ENCODE measurements around the gene PDSS1.
"Not testable (repeated sequence)": the region's sequence is repeated elsewhere in the genome, so short reads cannot be mapped to it uniquely, and the experiment has no call there.

Gene PDSS1

GRCh38 chr10:26780106-26780792 is 82.7 kb downstream of the PDSS1 start:
- Histone ChIP-seq H3K36me3 (ENCODE audit: control insufficient read depth in 1 of 2, insufficient read depth in 2 of 2, low read length in 2 of 2) (no peaks in the 10 kb centered on the region), H3K9me3 (ENCODE audit: control insufficient read depth in 1 of 2, low read length in 2 of 2) (no peaks in the 10 kb centered on the region), H3K27ac (ENCODE audit: low read length) (no peak overlapping the region), H3K27me3 (ENCODE audit: low read depth, low read length) (no peaks in the 10 kb centered on the region), H3K4me3 (ENCODE audit: low read depth in 1 of 2, low read length in 2 of 2) (no peak overlapping the region), H3K4me1 (ENCODE audit: control insufficient read depth in 1 of 2, insufficient read depth in 2 of 2, low read length in 2 of 2) (peaks cover 7 to 17% of the 10 kb centered on the region in 2 donors)

GRCh38 chr10:26780793-26781601 is 83.5 kb downstream of the PDSS1 start:
- Histone ChIP-seq H3K4me1 (ENCODE audit: control insufficient read depth in 1 of 2, insufficient read depth in 2 of 2, low read length in 2 of 2) (peaks cover 7 to 17% of the 10 kb centered on the region in 2 donors), H3K9me3 (ENCODE audit: control insufficient read depth in 1 of 2, low read length in 2 of 2) (no peaks in the 10 kb centered on the region), H3K27ac (ENCODE audit: low read length) (no peak overlapping the region), H3K4me3 (ENCODE audit: low read depth in 1 of 2, low read length in 2 of 2) (no peak overlapping the region), H3K36me3 (ENCODE audit: control insufficient read depth in 1 of 2, insufficient read depth in 2 of 2, low read length in 2 of 2) (no peaks in the 10 kb centered on the region), H3K27me3 (ENCODE audit: low read depth, low read length) (no peaks in the 10 kb centered on the region)

- Histone ChIP-seq H3K36me3 (ENCODE audit: control insufficient read depth in 1 of 2, insufficient read depth in 2 of 2, low read length in 2 of 2) (no peaks in the 10 kb centered on the region), H3K27ac (ENCODE audit: low read length) (no peak overlapping the region), H3K4me3 (ENCODE audit: low read depth in 1 of 2, low read length in 2 of 2) (no peak overlapping the region), H3K4me1 (ENCODE audit: control insufficient read depth in 1 of 2, insufficient read depth in 2 of 2, low read length in 2 of 2) (peaks cover 7 to 17% of the 10 kb centered on the region in 2 donors), H3K9me3 (ENCODE audit: control insufficient read depth in 1 of 2, low read length in 2 of 2) (no peaks in the 10 kb centered on the region), H3K27me3 (ENCODE audit: low read depth, low read length) (no peaks in the 10 kb centered on the region)
Measured at GRCh38 chr10:26781797-26782196, 84.3 kb downstream of the PDSS1 start.

- Histone ChIP-seq H3K4me1 (ENCODE audit: control insufficient read depth in 1 of 2, insufficient read depth in 2 of 2, low read length in 2 of 2) (peaks cover 0 to 21% of the 10 kb centered on the region in 2 donors), H3K27ac (ENCODE audit: low read length) (no peak overlapping the region), H3K27me3 (ENCODE audit: low read depth, low read length) (no peaks in the 10 kb centered on the region), H3K9me3 (ENCODE audit: control insufficient read depth in 1 of 2, low read length in 2 of 2) (no peaks in the 10 kb centered on the region), H3K4me3 (ENCODE audit: low read depth in 1 of 2, low read length in 2 of 2) (no peak overlapping the region), H3K36me3 (ENCODE audit: control insufficient read depth in 1 of 2, insufficient read depth in 2 of 2, low read length in 2 of 2) (no peaks in the 10 kb centered on the region)
Measured at GRCh38 chr10:26787362-26787761, 89.9 kb downstream of the PDSS1 start.

GRCh38 chr10:26789779-26790178 is 92.3 kb downstream of the PDSS1 start:
- not testable (repeated sequence) for H3K27me3 ChIP-seq (ENCODE audit: low read depth, low read length); H3K36me3 ChIP-seq (ENCODE audit: control insufficient read depth in 1 of 2, insufficient read depth in 2 of 2, low read length in 2 of 2); H3K4me3 ChIP-seq (ENCODE audit: low read depth in 1 of 2, low read length in 2 of 2); H3K9me3 ChIP-seq (ENCODE audit: control insufficient read depth in 1 of 2, low read length in 2 of 2); H3K27ac ChIP-seq (ENCODE audit: low read length)
- peaks cover 0 to 19% of the 10 kb centered on the region in 2 donors for H3K4me1 ChIP-seq (ENCODE audit: control insufficient read depth in 1 of 2, insufficient read depth in 2 of 2, low read length in 2 of 2)

GRCh38 chr10:26790221-26790995 is 92.9 kb downstream of the PDSS1 start:
- Histone ChIP-seq H3K4me3 (ENCODE audit: low read depth in 1 of 2, low read length in 2 of 2) (no peak overlapping the region), H3K36me3 (ENCODE audit: control insufficient read depth in 1 of 2, insufficient read depth in 2 of 2, low read length in 2 of 2) (no peaks in the 10 kb centered on the region), H3K4me1 (ENCODE audit: control insufficient read depth in 1 of 2, insufficient read depth in 2 of 2, low read length in 2 of 2) (peaks cover 0 to 16% of the 10 kb centered on the region in 2 donors), H3K27me3 (ENCODE audit: low read depth, low read length) (no peaks in the 10 kb centered on the region), H3K27ac (ENCODE audit: low read length) (no peak overlapping the region), H3K9me3 (ENCODE audit: control insufficient read depth in 1 of 2, low read length in 2 of 2) (peaks cover 0 to 3% of the 10 kb centered on the region in 2 donors)

GRCh38 chr10:26792758-26793495 is 95.4 kb downstream of the PDSS1 start:
- H3K36me3 ChIP-seq (ENCODE audit: control insufficient read depth in 1 of 2, insufficient read depth in 2 of 2, low read length in 2 of 2): no peaks in the 10 kb centered on the region
- H3K4me1 ChIP-seq (ENCODE audit: control insufficient read depth in 1 of 2, insufficient read depth in 2 of 2, low read length in 2 of 2): peaks cover 0 to 16% of the 10 kb centered on the region in 2 donors
- no peak overlapping the region for H3K4me3 ChIP-seq (ENCODE audit: low read depth in 1 of 2, low read length in 2 of 2)
- peaks cover 0 to 3% of the 10 kb centered on the region in 2 donors for H3K9me3 ChIP-seq (ENCODE audit: control insufficient read depth in 1 of 2, low read length in 2 of 2)
- H3K27ac ChIP-seq (ENCODE audit: low read length): no peak overlapping the region
- H3K27me3 ChIP-seq (ENCODE audit: low read depth, low read length): no peaks in the 10 kb centered on the region
